GM23338 (cell line): ENCODE measurements around the gene ACTR2. TPM values are rescaled to one million over a fixed set of nuclear protein-coding genes. Genes with fewer than 3 reads are reported as not detected.
A peak's percentile ranks its signal among the peaks of the same experiment; 100 is the strongest.

Experiments used
- ATAC-seq: fragments of 200-7000 bp; cut with Tn5 transposase; 3 replicates; pipeline ENCODE4 v1.9.1; 2020
- DNase-seq: peaks from one replicate; pipeline ENCODE4 v3.0.0-alpha.2; 2015; ENCODE audit warnings: low spot score
- H2AFZ ChIP-seq: fragments of 200-600 bp; sonication (generic); 2 replicates; pipeline ENCODE4 v1.8.0; 2016; ENCODE audit warnings: antibody characterized with exemption, mild to moderate bottlenecking, moderate library complexity
- H3F3A ChIP-seq: fragments of 200-600 bp; sonication (generic); replicated peaks from 2 replicates; pipeline ENCODE4 v1.8.0; 2017; ENCODE audit warnings: antibody characterized with exemption, mixed run types, low read depth
- H3K27ac ChIP-seq: fragments of 200-600 bp; sonication (generic); 2 replicates; pipeline ENCODE4 v1.6.1; 2016; ENCODE audit warnings: low read depth
- H3K27me3 ChIP-seq: fragments of 200-600 bp; sonication (generic); 2 replicates; pipeline ENCODE4 v1.8.0; 2016; ENCODE audit warnings: mild to moderate bottlenecking, mixed run types, moderate library complexity; ENCODE audit not compliant: insufficient read depth
- H3K36me3 ChIP-seq: fragments of 200-600 bp; sonication (generic); 2 replicates; pipeline ENCODE4 v1.8.0; 2016; ENCODE audit warnings: mild to moderate bottlenecking; ENCODE audit not compliant: insufficient read depth
- H3K4me1 ChIP-seq: fragments of 200-600 bp; sonication (generic); 2 replicates; pipeline ENCODE4 v1.8.0; 2016; ENCODE audit warnings: mild to moderate bottlenecking, moderate library complexity; ENCODE audit not compliant: insufficient read depth
- H3K4me2 ChIP-seq: fragments of 200-600 bp; sonication (generic); 2 replicates; pipeline ENCODE4 v1.7.1; 2017; ENCODE audit warnings: mixed run types
- H3K4me3 ChIP-seq: fragments of 200-600 bp; sonication (generic); 2 replicates; pipeline ENCODE4 v1.6.1; 2016; ENCODE audit warnings: mixed run types
- H3K79me2 ChIP-seq: fragments of 200-600 bp; sonication (generic); replicated peaks from 2 replicates; pipeline ENCODE4 v1.8.0; 2017; ENCODE audit warnings: mild to moderate bottlenecking; ENCODE audit not compliant: insufficient read depth
- H3K9me2 ChIP-seq: fragments of 200-600 bp; sonication (generic); 2 replicates; pipeline ENCODE4 v1.8.0; 2017; ENCODE audit not compliant: insufficient read depth
- H4K20me1 ChIP-seq: fragments of 200-600 bp; sonication (generic); replicated peaks from 2 replicates; pipeline ENCODE4 v1.8.0; 2017; ENCODE audit warnings: mild to moderate bottlenecking; ENCODE audit not compliant: insufficient read depth
- H3K27ac Mint-ChIP-seq: 2 replicates; pipeline ENCODE4 v1.8.0; 2020; ENCODE audit warnings: inconsistent platforms, mild to moderate bottlenecking, moderate library complexity, mixed read lengths
- H3K27me3 Mint-ChIP-seq: 3 replicates; pipeline ENCODE4 v1.8.0; 2022; ENCODE audit warnings: low read depth, mild to moderate bottlenecking, moderate library complexity, mixed read lengths, inconsistent platforms; ENCODE audit not compliant: insufficient read depth, poor library complexity
- H3K36me3 Mint-ChIP-seq: 3 replicates; pipeline ENCODE4 v1.8.0; 2021; ENCODE audit warnings: low read depth, mild to moderate bottlenecking, inconsistent platforms, moderate library complexity, mixed read lengths
- H3K4me1 Mint-ChIP-seq: 3 replicates; pipeline ENCODE4 v1.8.0; 2020; ENCODE audit warnings: mild to moderate bottlenecking, inconsistent platforms, mixed read lengths
- H3K4me3 Mint-ChIP-seq: 3 replicates; pipeline ENCODE4 v1.8.0; 2021; ENCODE audit warnings: moderate library complexity, mild to moderate bottlenecking, inconsistent platforms, mixed read lengths
- H3K9me3 Mint-ChIP-seq: 3 replicates; pipeline ENCODE4 v1.8.0; 2020; ENCODE audit warnings: moderate library complexity, mild to moderate bottlenecking, inconsistent platforms, mixed read lengths
- CREB1 ChIP-seq: fragments of 250-450 bp; sonication (Bioruptor Pico); IDR thresholded peaks from 2 replicates; pipeline ENCODE4 v1.5.0; 2020; ENCODE audit warnings: low read depth, mild to moderate bottlenecking, moderate library complexity
- CTCF ChIP-seq, 2 experiments: fragments of 200-600 bp in 1 of 2; sonication (generic) in 1 of 2; conservative IDR thresholded peaks; 2 replicates each; pipeline versions ENCODE4 v1.5.1 to v1.6.1; 2016 to 2017; ENCODE audit warnings: antibody characterized with exemption in 2 of 2, low read depth in 2 of 2, mild to moderate bottlenecking in 2 of 2, moderate library complexity in 1 of 2
- ETS1 ChIP-seq: IDR thresholded peaks from 2 replicates; pipeline ENCODE4 v1.6.1; 2016; ENCODE audit warnings: antibody characterized with exemption
- EZH2 ChIP-seq: fragments of 200-600 bp; sonication (generic); IDR thresholded peaks from one replicate; pipeline ENCODE4 v1.8.0; 2017; ENCODE audit warnings: antibody characterized with exemption, mild to moderate bottlenecking, low read depth; ENCODE audit not compliant: unreplicated experiment
- JUNB ChIP-seq: IDR thresholded peaks from one replicate; pipeline ENCODE4 v1.6.1; 2016; ENCODE audit warnings: antibody characterized with exemption; ENCODE audit not compliant: unreplicated experiment
- NANOG ChIP-seq: IDR thresholded peaks from 2 replicates; pipeline ENCODE4 v1.6.1; 2016; ENCODE audit warnings: antibody characterized with exemption, borderline replicate concordance
- REST ChIP-seq: IDR thresholded peaks from one replicate; pipeline ENCODE4 v1.6.1; 2018; ENCODE audit warnings: antibody characterized with exemption; ENCODE audit not compliant: unreplicated experiment
- STAT1 ChIP-seq: IDR thresholded peaks from one replicate; pipeline ENCODE4 v1.6.1; 2016; ENCODE audit warnings: antibody characterized with exemption; ENCODE audit not compliant: unreplicated experiment
- ZNF114 ChIP-seq: fragments of 250-450 bp; sonication (Bioruptor Pico); IDR thresholded peaks from 2 replicates; pipeline ENCODE4 v1.5.0; 2020; ENCODE audit warnings: mild to moderate bottlenecking, moderate library complexity
- polyA plus RNA-seq: library from polyadenylated mRNA; unstranded; fragments of >200 nt; fragmentation: Nextera tagmentation; extraction: Ambion mirVana; gene quantifications from 2 replicates; pipeline ENCODE4 v1.2.1, GENCODE V29; 2016
- total RNA-seq: library from RNA; depleted of rRNA; stranded (reverse); fragments of >200 nt; shearing (Covaris generic); gene quantifications from 2 replicates; pipeline ENCODE4 v1.2.3, GENCODE V29; 2014
- TF ChIP-seq, protein P1 (sequence below): fragments of 250-450 bp; sonication (Bioruptor Pico); IDR thresholded peaks from 2 replicates; pipeline ENCODE4 v1.5.0; 2020; ENCODE audit warnings: mild to moderate bottlenecking, moderate library complexity

The ACTR2 gene
- total and polyA plus RNA-seq, 2 experiments from 2014 or later: 73.6 to 87.6 TPM

DNA sequence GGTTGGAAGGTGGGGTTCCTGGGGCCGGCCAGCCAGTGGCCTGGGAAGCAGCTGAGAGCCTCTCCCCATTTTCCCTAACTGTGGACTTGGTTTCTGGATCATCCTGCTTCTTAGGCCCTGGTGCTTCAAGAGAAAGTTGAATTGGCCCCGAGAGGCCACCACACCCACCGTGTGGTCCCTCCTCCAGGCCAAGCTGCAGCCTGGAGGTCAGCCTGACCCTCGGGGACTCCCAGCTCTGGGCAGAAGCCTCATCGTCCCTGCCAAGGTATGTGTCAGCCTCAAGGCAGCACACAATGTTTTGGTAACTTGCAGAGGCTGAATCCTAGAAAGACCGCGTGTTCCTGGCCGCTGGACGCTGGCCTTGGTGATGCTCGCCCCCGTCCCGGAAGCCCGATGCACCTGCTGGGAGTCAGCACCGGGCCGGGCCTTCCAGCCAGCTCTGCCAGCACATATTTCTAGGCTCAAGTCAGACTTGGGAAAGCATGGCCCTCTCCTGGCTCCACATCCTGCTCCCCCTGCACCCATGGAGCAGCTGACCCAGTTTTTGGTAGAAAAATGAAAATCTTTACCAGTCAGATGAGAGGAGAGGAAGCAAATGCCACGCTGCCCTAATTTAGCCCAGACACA is 72.6 kb downstream of the ACTR2 start (continued):
- TF ChIP-seq, protein P1, sequence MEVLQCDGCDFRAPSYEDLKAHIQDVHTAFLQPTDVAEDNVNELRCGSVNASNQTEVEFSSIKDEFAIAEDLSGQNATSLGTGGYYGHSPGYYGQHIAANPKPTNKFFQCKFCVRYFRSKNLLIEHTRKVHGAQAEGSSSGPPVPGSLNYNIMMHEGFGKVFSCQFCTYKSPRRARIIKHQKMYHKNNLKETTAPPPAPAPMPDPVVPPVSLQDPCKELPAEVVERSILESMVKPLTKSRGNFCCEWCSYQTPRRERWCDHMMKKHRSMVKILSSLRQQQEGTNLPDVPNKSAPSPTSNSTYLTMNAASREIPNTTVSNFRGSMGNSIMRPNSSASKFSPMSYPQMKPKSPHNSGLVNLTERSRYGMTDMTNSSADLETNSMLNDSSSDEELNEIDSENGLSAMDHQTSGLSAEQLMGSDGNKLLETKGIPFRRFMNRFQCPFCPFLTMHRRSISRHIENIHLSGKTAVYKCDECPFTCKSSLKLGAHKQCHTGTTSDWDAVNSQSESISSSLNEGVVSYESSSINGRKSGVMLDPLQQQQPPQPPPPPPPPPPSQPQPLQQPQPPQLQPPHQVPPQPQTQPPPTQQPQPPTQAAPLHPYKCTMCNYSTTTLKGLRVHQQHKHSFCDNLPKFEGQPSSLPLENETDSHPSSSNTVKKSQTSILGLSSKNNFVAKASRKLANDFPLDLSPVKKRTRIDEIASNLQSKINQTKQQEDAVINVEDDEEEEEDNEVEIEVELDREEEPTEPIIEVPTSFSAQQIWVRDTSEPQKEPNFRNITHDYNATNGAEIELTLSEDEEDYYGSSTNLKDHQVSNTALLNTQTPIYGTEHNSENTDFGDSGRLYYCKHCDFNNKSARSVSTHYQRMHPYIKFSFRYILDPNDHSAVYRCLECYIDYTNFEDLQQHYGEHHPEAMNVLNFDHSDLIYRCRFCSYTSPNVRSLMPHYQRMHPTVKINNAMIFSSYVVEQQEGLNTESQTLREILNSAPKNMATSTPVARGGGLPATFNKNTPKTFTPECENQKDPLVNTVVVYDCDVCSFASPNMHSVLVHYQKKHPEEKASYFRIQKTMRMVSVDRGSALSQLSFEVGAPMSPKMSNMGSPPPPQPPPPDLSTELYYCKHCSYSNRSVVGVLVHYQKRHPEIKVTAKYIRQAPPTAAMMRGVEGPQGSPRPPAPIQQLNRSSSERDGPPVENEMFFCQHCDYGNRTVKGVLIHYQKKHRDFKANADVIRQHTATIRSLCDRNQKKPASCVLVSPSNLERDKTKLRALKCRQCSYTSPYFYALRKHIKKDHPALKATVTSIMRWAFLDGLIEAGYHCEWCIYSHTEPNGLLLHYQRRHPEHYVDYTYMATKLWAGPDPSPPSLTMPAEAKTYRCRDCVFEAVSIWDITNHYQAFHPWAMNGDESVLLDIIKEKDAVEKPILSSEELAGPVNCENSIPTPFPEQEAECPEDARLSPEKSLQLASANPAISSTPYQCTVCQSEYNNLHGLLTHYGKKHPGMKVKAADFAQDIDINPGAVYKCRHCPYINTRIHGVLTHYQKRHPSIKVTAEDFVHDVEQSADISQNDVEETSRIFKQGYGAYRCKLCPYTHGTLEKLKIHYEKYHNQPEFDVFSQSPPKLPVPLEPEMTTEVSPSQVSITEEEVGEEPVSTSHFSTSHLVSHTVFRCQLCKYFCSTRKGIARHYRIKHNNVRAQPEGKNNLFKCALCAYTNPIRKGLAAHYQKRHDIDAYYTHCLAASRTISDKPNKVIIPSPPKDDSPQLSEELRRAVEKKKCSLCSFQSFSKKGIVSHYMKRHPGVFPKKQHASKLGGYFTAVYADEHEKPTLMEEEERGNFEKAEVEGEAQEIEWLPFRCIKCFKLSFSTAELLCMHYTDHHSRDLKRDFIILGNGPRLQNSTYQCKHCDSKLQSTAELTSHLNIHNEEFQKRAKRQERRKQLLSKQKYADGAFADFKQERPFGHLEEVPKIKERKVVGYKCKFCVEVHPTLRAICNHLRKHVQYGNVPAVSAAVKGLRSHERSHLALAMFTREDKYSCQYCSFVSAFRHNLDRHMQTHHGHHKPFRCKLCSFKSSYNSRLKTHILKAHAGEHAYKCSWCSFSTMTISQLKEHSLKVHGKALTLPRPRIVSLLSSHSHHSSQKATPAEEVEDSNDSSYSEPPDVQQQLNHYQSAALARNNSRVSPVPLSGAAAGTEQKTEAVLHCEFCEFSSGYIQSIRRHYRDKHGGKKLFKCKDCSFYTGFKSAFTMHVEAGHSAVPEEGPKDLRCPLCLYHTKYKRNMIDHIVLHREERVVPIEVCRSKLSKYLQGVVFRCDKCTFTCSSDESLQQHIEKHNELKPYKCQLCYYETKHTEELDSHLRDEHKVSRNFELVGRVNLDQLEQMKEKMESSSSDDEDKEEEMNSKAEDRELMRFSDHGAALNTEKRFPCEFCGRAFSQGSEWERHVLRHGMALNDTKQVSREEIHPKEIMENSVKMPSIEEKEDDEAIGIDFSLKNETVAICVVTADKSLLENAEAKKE: no peak
- no peak for TF ChIP-seq CTCF (conservative IDR thresholded peaks at IDR 0.05; ENCODE audit: low read depth in 2 of 2)
- TF ChIP-seq ZNF114: no peak
- TF ChIP-seq CREB1 (CRISPR knock-in tag): no peak

DNA sequence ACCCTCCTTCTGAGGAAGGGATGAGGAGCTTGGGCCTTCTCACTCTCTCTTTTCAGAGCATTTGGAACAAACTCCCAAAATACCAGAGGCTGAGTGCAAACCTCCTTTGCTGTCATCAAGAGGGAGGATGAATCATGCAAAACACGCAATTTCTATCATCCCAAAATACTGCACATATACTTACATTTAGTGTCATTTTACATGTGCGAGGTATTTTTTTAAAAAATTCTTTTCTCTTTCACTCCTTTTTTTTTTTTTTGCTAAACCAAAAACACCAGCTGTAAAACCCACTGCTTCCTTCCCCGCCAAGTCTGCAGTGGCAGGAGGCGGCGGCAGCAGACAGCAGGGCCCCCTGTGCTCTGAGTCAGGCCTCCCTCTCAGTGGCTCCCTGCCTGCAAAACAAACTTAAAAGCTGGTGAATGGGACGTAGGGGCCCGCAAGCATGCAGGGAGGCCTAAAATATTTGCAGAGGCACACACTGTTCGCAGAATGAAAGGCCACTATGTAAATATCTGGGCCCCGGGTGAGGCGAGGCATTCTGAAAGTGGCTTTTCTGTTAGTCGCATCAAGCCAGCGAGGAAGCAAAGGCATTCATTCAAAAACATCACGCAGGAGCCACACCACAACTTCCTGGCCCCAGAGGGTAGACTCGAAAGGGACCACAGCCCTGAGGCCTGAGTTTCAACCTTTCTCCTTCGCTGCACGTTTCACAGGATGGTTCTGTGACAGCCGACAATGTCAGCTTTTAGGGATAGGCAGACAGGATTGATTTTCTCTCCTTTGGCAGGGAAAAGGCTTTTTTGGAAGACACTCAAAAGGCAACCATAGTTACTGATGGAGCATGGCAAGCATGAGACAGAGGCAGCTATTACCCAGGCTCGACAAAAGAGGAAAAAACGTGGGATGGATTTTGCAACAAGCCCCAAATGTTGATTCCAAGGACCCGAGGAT is 73.4 kb downstream of the ACTR2 start:
- no peak overlapping the region for H3K4me3 ChIP-seq
- TF ChIP-seq NANOG (no peak), JUNB (no peak), EZH2 (no peak), STAT1 (no peak), CREB1 (CRISPR knock-in tag) (no peak), ETS1 (no peak), REST (no peak)

More for the DNA sequence above, 73.4 kb downstream of the ACTR2 start:
- no peaks in the 10 kb centered on the region for H3K36me3 Mint-ChIP-seq
- Histone ChIP-seq H3K79me2 (no peaks in the 10 kb centered on the region), H3K9me2 (no peaks in the 10 kb centered on the region), H3F3A (peaks cover 3% of the 10 kb centered on the region), H2AFZ (no peak overlapping the region), H3K27ac (no peak overlapping the region; the same call in 1 of the 2 replicates), H3K27me3 (no peaks in the 10 kb centered on the region), H4K20me1 (peaks cover 3% of the 10 kb centered on the region; the same call in 1 of the 2 replicates), H3K4me2 (0 out of 2 replicates have a peak overlapping the region, but pooled peaks have one; percentile 62), H3K4me1 (peaks cover 14% of the 10 kb centered on the region), H3K36me3 (no peaks in the 10 kb centered on the region)
- H3K4me3 Mint-ChIP-seq: peak overlapping the region; percentile 28; the same call in 1 of the 3 replicates
- peaks cover 27% of the 10 kb centered on the region for H3K4me1 Mint-ChIP-seq
- no peak overlapping the region for H3K27ac Mint-ChIP-seq
- H3K9me3 Mint-ChIP-seq: no peaks in the 10 kb centered on the region
- peaks cover 19% of the 10 kb centered on the region for H3K27me3 Mint-ChIP-seq
- ATAC-seq: peak; percentile 89
- peak; percentile 45 for DNase-seq
